ENCODE measurements around the gene MED29. TPM values are rescaled to one million over a fixed set of nuclear protein-coding genes. Genes with fewer than 3 reads are reported as not detected.

Gene MED29
- total RNA-seq, 2 donors from 2014 or later = 23.1 to 40.9 TPM

- H3K27me3 ChIP-seq = no peaks in the 10 kb centered on the region
- H3K4me1 ChIP-seq = peaks cover 59% of the 10 kb centered on the region
- ATAC-seq = no peak
- peak overlapping the region; percentile 64 to 94 for H3K4me3 ChIP-seq
- TF ChIP-seq, protein P1, sequence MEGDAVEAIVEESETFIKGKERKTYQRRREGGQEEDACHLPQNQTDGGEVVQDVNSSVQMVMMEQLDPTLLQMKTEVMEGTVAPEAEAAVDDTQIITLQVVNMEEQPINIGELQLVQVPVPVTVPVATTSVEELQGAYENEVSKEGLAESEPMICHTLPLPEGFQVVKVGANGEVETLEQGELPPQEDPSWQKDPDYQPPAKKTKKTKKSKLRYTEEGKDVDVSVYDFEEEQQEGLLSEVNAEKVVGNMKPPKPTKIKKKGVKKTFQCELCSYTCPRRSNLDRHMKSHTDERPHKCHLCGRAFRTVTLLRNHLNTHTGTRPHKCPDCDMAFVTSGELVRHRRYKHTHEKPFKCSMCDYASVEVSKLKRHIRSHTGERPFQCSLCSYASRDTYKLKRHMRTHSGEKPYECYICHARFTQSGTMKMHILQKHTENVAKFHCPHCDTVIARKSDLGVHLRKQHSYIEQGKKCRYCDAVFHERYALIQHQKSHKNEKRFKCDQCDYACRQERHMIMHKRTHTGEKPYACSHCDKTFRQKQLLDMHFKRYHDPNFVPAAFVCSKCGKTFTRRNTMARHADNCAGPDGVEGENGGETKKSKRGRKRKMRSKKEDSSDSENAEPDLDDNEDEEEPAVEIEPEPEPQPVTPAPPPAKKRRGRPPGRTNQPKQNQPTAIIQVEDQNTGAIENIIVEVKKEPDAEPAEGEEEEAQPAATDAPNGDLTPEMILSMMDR (IDR thresholded peaks at IDR 0.05) = no peak
- peak in 2 of 3 donors; percentile 27 to 36 for TF ChIP-seq POLR2A (IDR thresholded peaks at IDR 0.05)
- H3K36me3 ChIP-seq (replicated peaks in 1 of 2; ENCODE audit: insufficient read depth in 1 of 2, low read depth in 2 of 2) = no peaks in the 10 kb centered on the region
- intact Hi-C loops (cut with DNase I) = no loop called here
- peak overlapping the region; percentile 92 to 98 (median 96) for H3K27ac ChIP-seq
- no peaks in the 10 kb centered on the region for H3K9me3 ChIP-seq
- 6 to 25% methylated on average over 8 to 40 of the region's 40 CpGs for WGBS, 2 donors
- peak; percentile 54 to 73 (median 71) for DNase-seq
These were observed 16.6 kb downstream of the MED29 start for GRCh38 chr19:39407660-39408391.

- no peak for ATAC-seq
- Histone ChIP-seq H3K9me3 (no peaks in the 10 kb centered on the region), H3K36me3 (replicated peaks in 1 of 2; ENCODE audit: insufficient read depth in 1 of 2, low read depth in 2 of 2) (no peaks in the 10 kb centered on the region), H3K27me3 (no peaks in the 10 kb centered on the region), H3K27ac (peak overlapping the region; percentile 92 to 98 (median 96)), H3K4me1 (peaks cover 59% of the 10 kb centered on the region), H3K4me3 (peak overlapping the region; percentile 64 to 94)
- TF ChIP-seq, protein P1 (IDR thresholded peaks at IDR 0.05) = no peak
- no peak for TF ChIP-seq POLR2A (IDR thresholded peaks at IDR 0.05)
- DNase-seq = peak; percentile 50 to 71 (median 60)
- WGBS, 2 donors = 29 to 40% methylated on average over 10 to 20 of the region's 20 CpGs
- intact Hi-C loops (cut with DNase I) = no loop called here
These were observed 17.4 kb downstream of the MED29 start for GRCh38 chr19:39408392-39409207.

DNA sequence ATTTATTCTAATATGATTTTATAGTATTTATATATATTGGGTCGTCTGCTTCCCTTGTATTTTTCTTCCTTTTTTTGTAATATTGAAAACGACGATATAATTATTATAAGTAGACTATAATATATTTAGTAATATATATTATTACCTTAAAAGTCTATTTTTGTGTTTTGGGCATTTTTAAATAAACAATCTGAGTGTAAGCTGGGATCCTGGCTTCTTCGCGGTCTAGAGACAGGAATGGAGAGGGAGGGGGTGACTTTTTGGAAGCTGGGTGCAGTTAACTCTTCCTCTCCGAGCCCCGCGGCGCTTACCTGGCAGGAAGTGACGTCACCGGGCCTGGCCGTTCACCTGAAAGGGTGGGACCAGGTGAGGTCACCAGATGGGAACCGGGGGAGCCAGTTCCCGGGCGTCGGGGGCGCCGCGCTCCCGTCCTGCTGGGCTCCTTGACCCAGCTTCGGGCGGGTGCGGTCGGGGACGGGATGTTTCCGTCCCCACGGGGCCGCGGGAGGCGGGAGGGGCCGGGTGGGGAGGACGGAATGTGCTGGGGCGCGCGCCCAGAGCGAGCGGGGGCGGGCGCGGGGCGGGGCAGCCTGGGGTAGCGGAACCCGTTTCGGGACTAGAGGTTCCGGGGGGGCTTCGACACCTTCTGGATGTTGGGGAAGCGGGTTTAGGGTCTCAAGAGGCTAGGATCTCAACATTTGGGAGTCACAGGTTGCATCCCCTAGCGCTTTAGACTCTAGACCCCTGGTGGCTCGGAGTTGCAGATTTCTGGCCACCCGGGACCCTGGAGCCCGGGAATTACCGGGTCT is 18.2 kb downstream of the MED29 start:
- Histone ChIP-seq H3K36me3 (replicated peaks in 1 of 2; ENCODE audit: insufficient read depth in 1 of 2, low read depth in 2 of 2) (no peaks in the 10 kb centered on the region), H3K9me3 (no peaks in the 10 kb centered on the region), H3K4me3 (peak overlapping the region; percentile 10 to 42), H3K27ac (peak overlapping the region; percentile 92 to 98 (median 96)), H3K27me3 (no peaks in the 10 kb centered on the region), H3K4me1 (peaks cover 63% of the 10 kb centered on the region)
- 1 to 2% methylated on average over 25 to 49 of the region's 52 CpGs for WGBS, 2 donors
- DNase-seq (peak; percentile 95 to 98 (median 96)), ATAC-seq (peak; percentile 34)
- peak; percentile 90 to 93 (median 91) for TF ChIP-seq POLR2A (IDR thresholded peaks at IDR 0.05)
- TF ChIP-seq, protein P1 (IDR thresholded peaks at IDR 0.05) = peak in 1 of 7 experiments; percentile 9
- intact Hi-C loops (cut with DNase I) = loop anchor here (10.0 kb wide), 1 partner anchor 65 kb away; the partner anchor contains the start of gene SAMD4B

DNA sequence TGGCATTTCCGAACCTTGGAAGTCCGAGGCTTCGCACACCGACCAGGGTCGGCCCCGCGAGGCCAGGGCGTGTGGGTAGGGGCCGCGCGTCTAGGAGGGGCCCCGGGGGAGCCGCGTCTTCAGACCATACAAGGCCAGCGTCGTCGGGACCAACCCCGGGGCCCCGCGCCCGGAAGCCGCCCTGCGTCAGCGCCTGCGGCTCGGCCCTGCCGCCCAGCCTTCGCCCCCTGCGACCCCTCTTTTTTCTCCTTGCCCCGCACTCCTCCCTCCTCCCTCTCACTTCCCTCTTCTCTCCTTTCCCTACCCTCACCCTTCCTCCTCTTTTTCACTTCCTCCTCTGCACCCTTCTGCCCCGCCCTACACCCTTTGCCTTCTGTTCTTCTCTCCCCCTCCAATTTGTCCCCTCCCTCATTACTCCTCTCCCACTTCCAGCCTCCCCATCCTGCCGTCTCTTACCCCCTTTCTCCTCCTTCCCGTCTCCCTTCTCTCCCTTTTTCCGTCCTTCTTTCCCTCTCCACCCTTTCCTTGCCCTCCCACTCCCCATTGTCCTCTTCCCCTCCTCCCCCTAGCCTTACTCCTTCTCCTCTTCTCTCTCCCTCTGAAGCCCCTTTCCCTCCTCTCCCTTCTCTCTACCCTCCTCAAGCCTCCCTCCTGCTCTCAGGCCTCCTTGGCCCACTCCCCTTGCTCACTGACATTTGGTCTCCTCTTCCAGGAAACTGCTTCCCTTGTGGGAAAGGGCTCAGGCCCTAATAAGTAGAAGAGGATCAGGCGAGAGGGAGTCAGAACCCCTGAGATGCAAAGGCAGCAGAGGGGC is 19.0 kb downstream of the MED29 start:
- TF ChIP-seq, protein P1 (IDR thresholded peaks at IDR 0.05) = no peak
- peak in 2 of 3 donors; percentile 67 to 76 for TF ChIP-seq POLR2A (IDR thresholded peaks at IDR 0.05)
- Histone ChIP-seq H3K4me1 (peaks cover 63% of the 10 kb centered on the region), H3K36me3 (replicated peaks in 1 of 2; ENCODE audit: insufficient read depth in 1 of 2, low read depth in 2 of 2) (no peaks in the 10 kb centered on the region), H3K9me3 (no peaks in the 10 kb centered on the region), H3K27ac (peak overlapping the region; percentile 88 to 98 (median 96)), H3K27me3 (no peaks in the 10 kb centered on the region), H3K4me3 (peak overlapping the region; percentile 10 to 42)
- intact Hi-C loops (cut with DNase I) = loop anchor here (10.0 kb wide), 1 partner anchor 65 kb away; the partner anchor contains the start of gene SAMD4B
- ATAC-seq (peak; percentile 3), DNase-seq (peak; percentile 63 to 78 (median 70))
- 2 to 4% methylated on average over 23 to 34 of the region's 35 CpGs for WGBS, 2 donors

Measured in body of pancreas (tissue), 4 donors.